HG03064 (cell line): ENCODE data around the gene ASIC4.

Experiments used
- ATAC-seq: cut with Tn5 transposase; IDR thresholded peaks from one replicate; pipeline ENCODE4 v1.9.1; 2021; ENCODE audit warnings: low read depth; ENCODE audit not compliant: unreplicated experiment

The ASIC4 gene

GRCh38 chr2:219480004-219480403, 34.3 kb upstream of the ASIC4 start:
- no peak for ATAC-seq

DNA sequence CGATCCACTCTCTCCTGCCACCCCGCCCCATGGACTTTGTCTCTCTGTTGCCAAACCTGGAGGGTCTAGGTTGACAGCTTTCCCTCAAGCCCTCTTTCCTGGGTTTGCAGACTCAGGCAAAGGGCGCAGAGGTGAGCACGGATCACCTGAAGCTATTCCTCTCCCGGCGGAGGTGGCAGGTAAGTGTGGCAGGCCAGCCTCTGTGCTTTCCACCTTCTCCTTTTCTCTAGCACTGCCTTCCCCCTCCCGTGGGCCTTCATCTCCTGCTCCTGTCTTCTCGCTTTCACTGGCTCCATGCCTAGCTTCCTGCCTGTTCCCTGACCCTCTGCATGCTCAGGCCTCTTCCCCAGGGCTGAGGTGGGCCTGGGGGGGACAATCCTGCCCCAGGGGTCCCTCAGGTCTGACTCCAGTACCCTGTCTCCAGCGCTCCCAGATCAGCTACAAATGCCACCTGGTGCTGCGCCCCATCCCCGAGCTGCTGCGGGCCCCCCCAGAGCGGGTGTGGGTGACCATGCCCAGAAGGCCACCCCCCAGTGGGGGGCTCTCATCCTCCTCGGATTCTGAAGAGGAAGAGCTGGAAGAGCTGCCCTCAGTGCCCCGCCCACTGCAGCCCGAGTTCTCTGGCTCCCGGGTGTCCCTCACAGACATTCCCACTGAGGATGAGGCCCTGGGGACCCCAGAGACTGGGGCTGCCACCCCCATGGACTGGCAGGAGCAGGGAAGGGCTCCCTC, 31.4 kb upstream of the ASIC4 start:
- ATAC-seq: no peak

- no peak for ATAC-seq
Measured at GRCh38 chr2:219483451-219484342, 30.6 kb upstream of the ASIC4 start.

- ATAC-seq: no peak
Measured at GRCh38 chr2:219484343-219485200, 29.7 kb upstream of the ASIC4 start.

DNA sequence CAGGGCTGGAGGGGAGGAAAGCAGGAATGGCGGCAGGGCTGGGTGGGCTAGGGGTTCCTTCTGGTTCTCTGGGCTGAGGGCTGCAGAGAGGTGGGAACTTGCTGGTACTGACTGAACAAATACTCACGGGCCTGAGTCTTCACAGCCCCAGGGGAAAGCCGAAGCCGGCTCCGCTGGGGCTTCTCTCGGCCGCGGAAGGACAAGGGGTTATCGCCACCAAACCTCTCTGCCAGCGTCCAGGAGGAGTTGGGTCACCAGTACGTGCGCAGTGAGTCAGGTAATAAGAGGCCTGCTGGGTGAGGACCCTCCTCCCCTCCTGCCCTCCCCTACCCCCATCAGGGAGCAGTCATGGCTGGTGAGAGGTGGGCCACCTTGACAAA, 29.1 kb upstream of the ASIC4 start:
- ATAC-seq: no peak

- no peak for ATAC-seq
Measured at GRCh38 chr2:219486380-219486959, 27.8 kb upstream of the ASIC4 start.

DNA sequence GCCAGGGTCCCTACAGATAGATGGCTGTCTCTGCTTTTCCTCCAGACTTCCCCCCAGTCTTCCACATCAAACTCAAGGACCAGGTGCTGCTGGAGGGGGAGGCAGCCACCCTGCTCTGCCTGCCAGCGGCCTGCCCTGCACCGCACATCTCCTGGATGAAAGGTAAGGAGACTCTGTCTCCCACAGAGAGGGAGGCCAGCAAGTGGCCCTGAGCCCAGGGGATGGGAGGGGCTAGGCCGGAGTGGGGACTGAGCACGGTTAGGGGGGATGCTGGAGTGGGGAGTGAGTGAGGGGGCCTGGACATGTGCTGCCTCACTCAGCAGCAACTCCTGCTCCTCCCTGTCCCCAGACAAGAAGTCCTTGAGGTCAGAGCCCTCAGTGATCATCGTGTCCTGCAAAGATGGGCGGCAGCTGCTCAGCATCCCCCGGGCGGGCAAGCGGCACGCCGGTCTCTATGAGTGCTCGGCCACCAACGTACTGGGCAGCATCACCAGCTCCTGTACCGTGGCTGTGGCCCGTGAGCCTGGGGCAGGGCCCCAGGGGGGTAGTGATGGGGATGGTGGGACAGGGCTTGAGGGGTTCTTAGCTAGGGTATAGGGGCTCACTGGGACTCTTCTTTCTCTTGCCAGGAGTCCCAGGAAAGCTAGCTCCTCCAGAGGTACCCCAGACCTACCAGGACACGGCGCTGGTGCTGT, 26.0 kb upstream of the ASIC4 start:
- no peak for ATAC-seq

- no peak for ATAC-seq
Measured at GRCh38 chr2:219488844-219489194, 25.5 kb upstream of the ASIC4 start.

GRCh38 chr2:219489315-219489714, 25.0 kb upstream of the ASIC4 start:
- ATAC-seq: no peak

GRCh38 chr2:219490186-219490585, 24.1 kb upstream of the ASIC4 start:
- ATAC-seq: no peak

- ATAC-seq: no peak
Measured at GRCh38 chr2:219490600-219491130, 23.6 kb upstream of the ASIC4 start.

- no peak for ATAC-seq
Measured at GRCh38 chr2:219491278-219491963, 22.9 kb upstream of the ASIC4 start.

DNA sequence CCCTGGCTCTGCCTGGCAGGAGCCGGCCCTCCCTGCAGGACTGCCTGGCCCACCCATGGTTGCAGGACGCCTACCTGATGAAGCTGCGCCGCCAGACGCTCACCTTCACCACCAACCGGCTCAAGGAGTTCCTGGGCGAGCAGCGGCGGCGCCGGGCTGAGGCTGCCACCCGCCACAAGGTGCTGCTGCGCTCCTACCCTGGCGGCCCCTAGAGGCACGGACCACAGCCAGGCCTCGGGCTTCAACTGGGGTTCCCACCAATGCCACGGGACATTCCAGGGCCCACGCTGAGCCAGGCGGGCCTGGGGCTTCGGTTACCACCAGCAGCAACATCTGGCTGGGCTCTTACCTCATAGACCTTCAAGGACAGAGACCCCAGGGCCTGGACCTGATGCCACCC, 21.7 kb upstream of the ASIC4 start:
- no peak for ATAC-seq

GRCh38 chr2:219493086-219493485, 21.2 kb upstream of the ASIC4 start:
- no peak for ATAC-seq

DNA sequence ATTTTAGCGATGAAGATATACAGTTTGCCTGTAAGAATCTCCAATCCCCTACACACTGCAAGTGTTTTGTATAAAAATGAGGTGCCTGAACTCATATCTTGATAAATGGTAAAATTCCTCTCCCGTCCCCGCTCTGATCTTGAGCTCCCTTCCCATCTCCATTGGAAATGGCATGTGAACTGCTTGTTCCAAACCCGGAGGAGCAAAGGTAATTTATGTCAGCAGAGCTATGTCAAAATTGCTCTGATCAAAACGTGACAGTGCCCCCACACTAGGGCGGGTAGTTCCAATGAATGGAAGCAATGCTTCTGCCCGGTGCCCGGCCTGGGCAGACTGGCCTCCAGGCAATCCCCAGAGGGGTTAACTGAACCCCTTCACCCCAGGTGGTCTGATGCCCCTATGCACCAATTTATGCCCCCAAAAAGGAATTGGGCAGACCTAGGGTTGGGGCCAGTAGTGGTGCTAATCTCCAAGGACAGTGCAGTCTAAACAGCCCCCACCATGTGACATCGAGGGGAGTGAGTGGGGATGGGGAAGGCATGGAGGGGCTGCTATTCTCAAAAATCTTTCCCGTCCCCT, 19.2 kb upstream of the ASIC4 start:
- no peak for ATAC-seq

DNA sequence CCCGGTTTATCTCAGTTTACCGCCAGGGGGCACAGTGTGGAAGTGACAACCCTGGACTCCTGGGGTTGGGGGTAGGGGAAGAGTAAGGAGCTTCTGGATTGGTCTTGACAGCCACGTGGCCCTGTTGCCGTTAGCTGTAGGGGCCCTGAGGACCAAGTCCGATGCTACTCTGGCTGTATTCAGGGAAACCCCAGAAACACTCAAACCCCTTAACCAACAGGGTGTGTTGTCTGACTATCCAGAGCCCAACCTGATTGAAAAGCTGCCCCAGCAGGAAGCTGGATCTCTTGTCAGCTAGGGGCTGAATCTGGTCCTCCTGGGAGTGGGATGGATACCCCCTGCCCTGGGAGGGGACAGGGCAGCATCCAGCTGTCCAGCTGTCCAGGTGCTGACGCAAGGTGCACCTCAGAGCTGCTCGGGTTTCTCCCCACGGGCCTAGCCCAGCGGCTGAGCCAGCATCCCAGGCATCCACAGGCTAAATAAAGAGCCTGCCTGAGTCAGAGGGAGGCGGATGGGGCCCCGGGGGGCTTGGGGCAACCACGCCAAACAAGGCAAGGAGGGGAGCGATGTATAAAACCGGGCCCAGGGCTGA, 18.7 kb upstream of the ASIC4 start:
- no peak for ATAC-seq

GRCh38 chr2:219496247-219496824, 17.9 kb upstream of the ASIC4 start:
- no peak for ATAC-seq

DNA sequence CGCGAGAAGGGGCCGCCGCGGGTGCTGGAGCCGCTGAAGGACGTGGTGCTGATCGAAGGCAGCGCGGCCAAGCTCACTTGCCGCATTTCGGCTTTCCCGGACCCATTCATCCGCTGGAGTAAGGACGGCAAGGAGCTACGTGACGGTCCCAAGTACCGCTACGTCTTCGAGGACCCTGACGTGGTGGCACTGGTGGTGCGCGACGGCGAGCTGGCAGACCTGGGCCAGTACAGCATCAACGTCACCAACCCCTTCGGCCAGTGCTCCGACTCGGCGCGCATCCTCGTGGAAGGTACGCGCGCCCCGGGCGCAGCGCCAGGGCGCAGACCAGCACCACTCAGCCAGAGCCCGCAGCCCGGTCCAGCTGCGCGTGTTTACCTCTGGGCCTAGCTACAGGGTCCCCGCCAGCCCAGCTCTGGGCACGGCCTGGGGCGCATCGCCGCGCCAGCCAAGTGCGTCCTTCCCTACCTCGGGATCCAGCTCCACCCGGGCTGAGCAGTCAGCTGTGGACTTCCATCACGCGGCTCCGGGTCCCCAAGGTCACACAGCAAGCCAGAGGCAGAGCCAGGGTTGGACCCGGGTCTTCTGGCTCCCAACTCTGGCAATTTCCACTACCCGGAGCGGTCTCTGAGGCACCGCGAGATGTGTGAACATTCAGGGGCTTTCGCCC, 17.3 kb upstream of the ASIC4 start:
- ATAC-seq: no peak
